Upper lobe of right lung (tissue), 1 donor: Measurements from ENCODE around the gene GNL2. TPM values are rescaled to one million over a fixed set of nuclear protein-coding genes. Genes with fewer than 3 reads are reported as not detected.
"Not testable (repeated sequence)": the region's sequence is repeated elsewhere in the genome, so short reads cannot be mapped to it uniquely, and the experiment has no call there.

ENCODE experiments used
- ATAC-seq: fragments of 200-7000 bp; cut with Tn5 transposase; one replicate; pipeline ENCODE4 v1.9.1; 2020; ENCODE audit warnings: mild to moderate bottlenecking, moderate library complexity
- DNase-seq: peaks from one replicate; pipeline ENCODE4 v3.0.0-alpha.2; 2020
- H3K27ac ChIP-seq: fragments of 200-600 bp; one replicate; pipeline ENCODE4 v1.8.0; 2022
- H3K27me3 ChIP-seq: fragments of 200-600 bp; one replicate; pipeline ENCODE4 v1.8.0; 2022; ENCODE audit warnings: mild to moderate bottlenecking
- H3K36me3 ChIP-seq: fragments of 200-600 bp; one replicate; pipeline ENCODE4 v1.8.0; 2022
- H3K4me1 ChIP-seq: fragments of 200-600 bp; one replicate; pipeline ENCODE4 v1.8.0; 2022
- H3K4me3 ChIP-seq: fragments of 200-600 bp; one replicate; pipeline ENCODE4 v1.8.0; 2022; ENCODE audit warnings: mild to moderate bottlenecking
- H3K9me3 ChIP-seq: fragments of 200-600 bp; one replicate; pipeline ENCODE4 v1.8.0; 2022
- intact Hi-C: fragments of 100-400 bp; cut with DNase I; formaldehyde crosslinking; loops from one replicate; pipeline ENCODE4 v1.11.0; 2022
- total RNA-seq: library from RNA; stranded (reverse); fragmentation: NEBNext Ultra II Directional; extraction: Animal tissue kit (Norgen Biotek cat#: 25700); gene quantifications from one replicate; pipeline ENCODE4 v1.2.1, GENCODE V29; 2021
- TF ChIP-seq, protein P1 (sequence below): fragments of 200-600 bp; IDR thresholded peaks from one replicate; pipeline ENCODE4 v1.8.0; 2022; ENCODE audit warnings: antibody characterized with exemption
- donor health status: DM: no; HTN: yes; CAD: no; lungs with severe emphysema.

GNL2 gene
- total RNA-seq, 1 donor from 2014 or later = 36.5 TPM

DNA sequence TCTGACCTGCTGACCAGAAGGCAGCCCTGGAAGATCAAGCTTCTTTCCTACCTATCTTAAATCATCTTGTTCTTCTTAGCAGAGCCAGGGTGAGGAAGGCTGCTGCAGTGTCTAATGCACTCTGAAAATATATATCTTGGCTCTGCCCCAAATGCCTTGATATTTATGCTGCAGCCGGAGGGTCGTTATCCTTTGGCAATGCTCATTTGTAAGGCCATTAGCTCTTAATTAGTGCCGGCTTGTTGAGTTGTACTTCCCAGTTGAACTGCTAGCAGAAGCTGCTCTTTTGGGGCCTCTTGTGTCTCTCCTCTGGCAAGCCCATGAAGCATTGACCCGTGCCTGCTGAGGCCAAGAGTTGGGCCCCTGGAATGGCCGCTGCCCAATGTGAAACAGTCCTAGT, 4.2 kb upstream of the GNL2 start:
- H3K27ac ChIP-seq = no peak overlapping the region
- no peak overlapping the region for H3K4me3 ChIP-seq
- H3K4me1 ChIP-seq = peaks cover 10% of the 10 kb centered on the region
- TF ChIP-seq, protein P1, sequence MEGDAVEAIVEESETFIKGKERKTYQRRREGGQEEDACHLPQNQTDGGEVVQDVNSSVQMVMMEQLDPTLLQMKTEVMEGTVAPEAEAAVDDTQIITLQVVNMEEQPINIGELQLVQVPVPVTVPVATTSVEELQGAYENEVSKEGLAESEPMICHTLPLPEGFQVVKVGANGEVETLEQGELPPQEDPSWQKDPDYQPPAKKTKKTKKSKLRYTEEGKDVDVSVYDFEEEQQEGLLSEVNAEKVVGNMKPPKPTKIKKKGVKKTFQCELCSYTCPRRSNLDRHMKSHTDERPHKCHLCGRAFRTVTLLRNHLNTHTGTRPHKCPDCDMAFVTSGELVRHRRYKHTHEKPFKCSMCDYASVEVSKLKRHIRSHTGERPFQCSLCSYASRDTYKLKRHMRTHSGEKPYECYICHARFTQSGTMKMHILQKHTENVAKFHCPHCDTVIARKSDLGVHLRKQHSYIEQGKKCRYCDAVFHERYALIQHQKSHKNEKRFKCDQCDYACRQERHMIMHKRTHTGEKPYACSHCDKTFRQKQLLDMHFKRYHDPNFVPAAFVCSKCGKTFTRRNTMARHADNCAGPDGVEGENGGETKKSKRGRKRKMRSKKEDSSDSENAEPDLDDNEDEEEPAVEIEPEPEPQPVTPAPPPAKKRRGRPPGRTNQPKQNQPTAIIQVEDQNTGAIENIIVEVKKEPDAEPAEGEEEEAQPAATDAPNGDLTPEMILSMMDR = no peak
- DNase-seq = no peak
- no peaks in the 10 kb centered on the region for H3K36me3 ChIP-seq
- no peak for ATAC-seq
- H3K27me3 ChIP-seq = no peaks in the 10 kb centered on the region
- intact Hi-C loops = loop anchor here (10.0 kb wide), 1 partner anchor 85 kb away; no protein-coding TSS in a partner anchor
- no peaks in the 10 kb centered on the region for H3K9me3 ChIP-seq

DNA sequence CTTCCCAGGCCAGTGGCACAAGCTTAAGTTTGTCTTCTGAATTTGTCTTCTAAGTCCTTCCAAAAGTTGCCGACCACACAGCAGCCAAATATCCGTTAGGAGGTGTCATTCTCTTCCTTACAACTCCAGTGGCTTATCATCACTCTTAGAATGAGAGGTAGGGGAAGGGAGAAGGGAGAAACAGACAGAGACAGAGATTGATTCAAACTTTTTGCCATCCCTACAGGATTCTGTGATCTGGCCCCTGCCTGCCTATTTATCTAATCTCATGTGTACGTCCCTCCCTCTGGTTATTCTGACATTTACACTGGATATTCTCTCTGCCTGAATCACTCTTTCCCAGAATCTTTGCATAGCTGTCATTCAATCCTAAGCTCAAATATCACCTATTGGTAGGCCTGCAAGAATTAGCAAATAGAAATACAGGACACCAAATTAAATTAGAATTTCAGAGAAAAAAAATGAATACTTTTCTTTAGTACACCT, 488 bp upstream of the GNL2 start:
- TF ChIP-seq, protein P1 = no peak
- Histone ChIP-seq H3K36me3 (peaks cover 25% of the 10 kb centered on the region), H3K9me3 (no peaks in the 10 kb centered on the region), H3K27me3 (no peaks in the 10 kb centered on the region), H3K27ac (peak overlapping the region; percentile 85), H3K4me3 (peak overlapping the region; percentile 74), H3K4me1 (peaks cover 17% of the 10 kb centered on the region)
- ATAC-seq (no peak), DNase-seq (no peak)
- intact Hi-C loops = no loop called here

DNA sequence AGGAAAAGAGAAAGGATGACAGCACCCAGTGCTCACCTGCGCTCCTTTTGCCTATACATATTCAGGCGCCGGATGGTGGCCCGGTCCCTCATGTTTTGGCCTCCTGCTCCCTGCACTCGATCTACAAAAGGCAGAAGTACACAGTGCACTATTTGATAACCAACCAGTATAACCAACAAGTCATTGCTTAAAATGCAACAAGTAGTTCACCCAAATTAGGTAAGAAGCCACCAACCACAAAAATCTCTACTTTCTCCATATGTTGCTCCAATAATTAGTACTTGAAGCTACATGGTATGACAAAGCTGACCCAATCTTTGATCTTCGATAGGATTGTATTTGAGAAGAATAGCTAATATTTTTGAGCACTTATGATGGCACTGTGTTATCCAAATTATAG, 2.0 kb downstream of the GNL2 start:
- peaks cover 50% of the 10 kb centered on the region for H3K36me3 ChIP-seq
- TF ChIP-seq, protein P1 = no peak
- H3K4me1 ChIP-seq = peaks cover 17% of the 10 kb centered on the region
- H3K27me3 ChIP-seq = no peaks in the 10 kb centered on the region
- H3K9me3 ChIP-seq = no peaks in the 10 kb centered on the region
- intact Hi-C loops = no loop called here
- no peak for DNase-seq
- H3K27ac ChIP-seq = no peak overlapping the region
- no peak overlapping the region for H3K4me3 ChIP-seq
- no peak for ATAC-seq

DNA sequence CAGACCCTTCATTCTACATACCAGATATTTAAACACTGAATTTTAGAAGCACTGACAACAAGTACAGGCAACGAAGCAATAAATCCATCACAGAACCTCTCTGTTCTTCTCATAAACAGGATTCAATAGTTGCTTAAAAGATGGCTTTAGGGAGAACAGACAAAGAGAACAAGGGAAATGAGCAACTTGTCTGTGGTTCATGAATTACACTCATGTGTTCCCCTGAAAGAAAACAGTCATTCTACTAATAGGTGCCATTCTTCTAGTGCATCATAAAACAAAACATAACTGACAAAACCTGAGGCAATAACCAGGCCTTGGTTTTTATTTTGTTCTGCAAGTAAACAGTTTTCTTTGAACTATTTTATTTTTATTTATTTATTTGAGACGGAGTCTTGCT, 6.8 kb downstream of the GNL2 start:
- Histone ChIP-seq H3K4me1 (peaks cover 3% of the 10 kb centered on the region), H3K4me3 (no peak overlapping the region), H3K27me3 (no peaks in the 10 kb centered on the region), H3K27ac (no peak overlapping the region), H3K36me3 (peaks cover 95% of the 10 kb centered on the region), H3K9me3 (no peaks in the 10 kb centered on the region)
- TF ChIP-seq, protein P1 = no peak
- intact Hi-C loops = no loop called here
- DNase-seq = no peak
- ATAC-seq = no peak

DNA sequence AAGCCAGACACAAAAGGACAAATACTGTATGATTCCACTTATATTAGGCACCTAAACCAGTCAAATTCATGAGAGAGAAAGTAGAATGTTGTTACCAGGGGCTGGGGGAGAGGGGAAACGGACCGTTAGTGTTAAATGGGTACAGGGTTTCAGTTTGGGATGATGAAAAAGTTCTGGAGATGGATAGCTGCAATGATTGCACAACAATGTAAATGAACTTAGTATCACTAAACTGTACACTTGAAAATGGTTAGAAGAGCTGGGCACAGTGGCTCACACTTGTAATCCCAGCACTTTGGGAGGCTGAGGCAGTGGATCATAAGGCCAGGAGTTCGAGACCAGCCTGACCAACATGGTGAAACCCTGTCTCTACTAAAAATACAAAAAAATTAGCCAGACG, 11.2 kb downstream of the GNL2 start:
- intact Hi-C loops, H3K27me3 ChIP-seq, H3K4me1 ChIP-seq, DNase-seq, H3K4me3 ChIP-seq, H3K9me3 ChIP-seq, H3K27ac ChIP-seq, ATAC-seq: not testable (repeated sequence)
- H3K36me3 ChIP-seq = peaks cover 98% of the 10 kb centered on the region

DNA sequence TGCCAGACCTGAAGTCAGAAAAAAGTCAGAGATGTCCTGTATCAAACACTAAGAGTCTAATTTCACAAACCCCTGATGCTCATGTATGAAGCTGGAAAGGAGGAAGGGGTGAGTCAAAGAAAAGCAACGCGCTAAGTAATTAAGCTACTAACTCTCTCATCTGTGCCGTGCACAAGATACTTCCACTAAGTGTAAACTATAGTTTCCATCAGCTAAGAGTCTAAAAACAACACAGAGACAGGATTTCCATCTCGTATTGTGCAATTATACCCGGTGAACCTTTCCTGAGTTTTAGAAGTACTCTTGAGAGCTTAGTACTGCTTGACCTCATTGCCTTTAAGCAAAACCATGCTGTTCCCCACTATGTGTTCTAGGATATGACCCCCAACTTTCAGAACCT, 20.0 kb downstream of the GNL2 start:
- no peak overlapping the region for H3K27ac ChIP-seq
- no peaks in the 10 kb centered on the region for H3K4me1 ChIP-seq
- H3K9me3 ChIP-seq = no peaks in the 10 kb centered on the region
- peaks cover 97% of the 10 kb centered on the region for H3K36me3 ChIP-seq
- H3K4me3 ChIP-seq = no peak overlapping the region
- intact Hi-C loops = no loop called here
- no peaks in the 10 kb centered on the region for H3K27me3 ChIP-seq
- DNase-seq (no peak), ATAC-seq (no peak)
- TF ChIP-seq, protein P1 = no peak
